NB4 (cell line): ENCODE data around the gene CDIPT.

ENCODE experiments used
- CTCF ChIP-seq: IDR thresholded peaks from one replicate; pipeline ENCODE4 v1.5.1; 2012; ENCODE audit warnings: low read depth, low read length
- POLR2A ChIP-seq: IDR thresholded peaks from 2 replicates; pipeline ENCODE4 v1.6.1; 2011; ENCODE audit warnings: mild to moderate bottlenecking; ENCODE audit not compliant: insufficient read length; ENCODE audit errors: extremely low read depth

GRCh38 chr16:29811170-29811895 lies 51.7 kb downstream of the CDIPT start:
- no peak for TF ChIP-seq POLR2A
- no peak for TF ChIP-seq CTCF
